GM20000 (cell line): Measurements from ENCODE around the gene PER2.

ENCODE experiments used
- DNase-seq: peaks from one replicate; pipeline ENCODE4 v3.0.0; 2012; ENCODE audit warnings: low spot score
- CTCF ChIP-seq: IDR thresholded peaks from 2 replicates; pipeline ENCODE4 v1.5.1; 2012; ENCODE audit warnings: mild to moderate bottlenecking, control low read depth; ENCODE audit errors: extremely low read depth, missing control alignments

The PER2 gene

GRCh38 chr2:238250896-238251295 lies 37.5 kb downstream of the PER2 start:
- DNase-seq = no peak
- TF ChIP-seq CTCF = no peak

- DNase-seq = no peak
- no peak for TF ChIP-seq CTCF
Observed at GRCh38 chr2:238247841-238248453, 40.5 kb downstream of the PER2 start.

- DNase-seq = no peak
- no peak for TF ChIP-seq CTCF
Observed at GRCh38 chr2:238247002-238247822, 41.2 kb downstream of the PER2 start.

- DNase-seq = no peak
- TF ChIP-seq CTCF = no peak
Observed at GRCh38 chr2:238244151-238244550, 44.3 kb downstream of the PER2 start.

- DNase-seq = no peak
- TF ChIP-seq CTCF = no peak
Observed at GRCh38 chr2:238243496-238244076, 44.8 kb downstream of the PER2 start.

GRCh38 chr2:238242731-238243495 lies 45.5 kb downstream of the PER2 start:
- TF ChIP-seq CTCF = no peak
- DNase-seq = no peak
